HG02852 (cell line): ENCODE results near the gene CRTC3.

ENCODE experiments used
- ATAC-seq: cut with Tn5 transposase; IDR thresholded peaks from one replicate; pipeline ENCODE4 v1.9.1; 2021; ENCODE audit warnings: mild to moderate bottlenecking, moderate library complexity; ENCODE audit not compliant: unreplicated experiment

The CRTC3 gene

DNA sequence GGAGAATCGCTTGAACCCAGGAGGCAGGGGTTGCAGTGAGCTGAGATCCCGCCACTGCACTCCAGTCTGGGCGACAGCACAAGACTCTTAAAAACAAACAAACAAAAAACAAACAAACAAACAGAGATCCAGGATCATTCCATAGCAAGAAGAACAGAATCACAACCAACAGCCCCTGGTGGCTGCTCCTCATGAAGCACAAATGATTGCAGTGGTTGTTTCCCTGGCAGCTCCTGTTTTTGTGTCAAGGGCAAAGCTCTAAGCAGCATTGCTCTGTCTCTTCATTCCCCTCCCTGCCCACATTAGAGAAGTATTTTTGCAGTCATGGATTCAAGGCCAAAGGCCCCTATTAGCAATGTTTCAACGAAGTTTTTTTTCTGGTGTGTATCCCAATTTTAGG is 161.6 kb downstream of the CRTC3 start:
- ATAC-seq = no peak

DNA sequence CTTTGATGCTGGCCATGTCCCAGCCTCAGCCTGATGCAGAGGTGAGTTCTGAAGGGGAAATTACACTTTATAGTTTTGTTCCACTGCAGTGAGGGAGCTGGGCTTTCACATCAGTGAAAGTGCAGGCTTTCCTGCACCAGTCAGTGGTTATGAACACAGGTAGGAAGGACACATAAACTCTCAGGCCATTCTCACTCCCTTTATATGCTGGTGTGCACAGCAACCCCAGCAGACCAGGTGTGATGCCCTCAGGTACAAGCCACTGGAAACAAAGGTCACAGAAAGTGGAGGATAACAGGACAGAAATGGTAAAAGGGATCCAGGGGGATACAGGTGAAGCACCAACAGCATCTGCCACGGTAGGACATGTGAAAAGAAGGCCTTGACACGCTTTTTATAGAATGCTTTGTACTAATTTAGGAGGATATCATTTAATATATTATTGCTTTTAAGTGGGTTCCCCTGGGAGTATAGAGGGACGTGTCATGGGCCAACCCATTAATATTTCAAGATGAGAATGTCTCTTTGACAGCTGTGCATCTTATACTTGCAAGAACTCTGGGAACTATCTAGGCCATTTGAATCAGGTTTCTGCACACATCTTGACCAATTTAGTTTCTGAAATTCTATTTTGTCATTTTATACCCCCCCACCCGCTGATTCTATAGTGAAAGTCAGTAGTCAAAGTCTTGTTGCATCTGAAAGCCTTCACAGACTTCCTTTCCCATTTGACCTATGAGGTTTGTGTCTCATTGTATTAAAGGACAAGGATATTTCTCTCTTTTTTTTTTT is 162.5 kb downstream of the CRTC3 start:
- ATAC-seq = peak; percentile 51
